GM12873 (cell line): ENCODE results near the gene SNED1.

Source experiments
- TF ChIP-seq, protein P1 (sequence below): IDR thresholded peaks from 2 replicates; pipeline ENCODE4 v1.5.1; 2012; ENCODE audit warnings: low read depth, mild to moderate bottlenecking, moderate library complexity, low read length, control low read depth; ENCODE audit not compliant: insufficient read depth; ENCODE audit errors: missing control alignments

Gene SNED1

DNA sequence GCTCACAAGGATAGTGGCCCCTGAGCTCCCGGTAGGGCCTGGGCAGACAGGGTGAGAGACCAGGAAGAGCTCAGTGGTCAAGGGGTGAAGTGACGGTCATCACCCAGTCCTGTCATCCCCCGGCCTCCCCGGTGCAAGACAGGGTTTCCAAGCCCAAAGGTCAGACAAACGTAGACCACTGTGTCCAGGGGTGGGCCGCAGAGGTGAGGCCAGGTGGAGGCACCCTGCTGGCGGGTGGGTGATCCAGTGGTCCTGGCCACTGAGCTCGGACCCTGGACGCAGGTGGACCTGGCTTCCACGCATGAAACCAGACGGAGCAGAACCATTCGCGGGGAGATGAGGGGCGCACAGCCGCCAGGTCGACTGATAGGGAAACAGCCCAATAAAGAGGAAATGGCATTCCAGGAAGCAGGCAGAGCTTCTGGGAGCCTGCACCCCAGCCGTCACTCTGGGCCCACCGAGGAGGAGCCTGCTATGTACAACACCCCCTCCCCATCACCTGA lies 14.4 kb upstream of the SNED1 start:
- TF ChIP-seq, protein P1, sequence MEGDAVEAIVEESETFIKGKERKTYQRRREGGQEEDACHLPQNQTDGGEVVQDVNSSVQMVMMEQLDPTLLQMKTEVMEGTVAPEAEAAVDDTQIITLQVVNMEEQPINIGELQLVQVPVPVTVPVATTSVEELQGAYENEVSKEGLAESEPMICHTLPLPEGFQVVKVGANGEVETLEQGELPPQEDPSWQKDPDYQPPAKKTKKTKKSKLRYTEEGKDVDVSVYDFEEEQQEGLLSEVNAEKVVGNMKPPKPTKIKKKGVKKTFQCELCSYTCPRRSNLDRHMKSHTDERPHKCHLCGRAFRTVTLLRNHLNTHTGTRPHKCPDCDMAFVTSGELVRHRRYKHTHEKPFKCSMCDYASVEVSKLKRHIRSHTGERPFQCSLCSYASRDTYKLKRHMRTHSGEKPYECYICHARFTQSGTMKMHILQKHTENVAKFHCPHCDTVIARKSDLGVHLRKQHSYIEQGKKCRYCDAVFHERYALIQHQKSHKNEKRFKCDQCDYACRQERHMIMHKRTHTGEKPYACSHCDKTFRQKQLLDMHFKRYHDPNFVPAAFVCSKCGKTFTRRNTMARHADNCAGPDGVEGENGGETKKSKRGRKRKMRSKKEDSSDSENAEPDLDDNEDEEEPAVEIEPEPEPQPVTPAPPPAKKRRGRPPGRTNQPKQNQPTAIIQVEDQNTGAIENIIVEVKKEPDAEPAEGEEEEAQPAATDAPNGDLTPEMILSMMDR: no peak

DNA sequence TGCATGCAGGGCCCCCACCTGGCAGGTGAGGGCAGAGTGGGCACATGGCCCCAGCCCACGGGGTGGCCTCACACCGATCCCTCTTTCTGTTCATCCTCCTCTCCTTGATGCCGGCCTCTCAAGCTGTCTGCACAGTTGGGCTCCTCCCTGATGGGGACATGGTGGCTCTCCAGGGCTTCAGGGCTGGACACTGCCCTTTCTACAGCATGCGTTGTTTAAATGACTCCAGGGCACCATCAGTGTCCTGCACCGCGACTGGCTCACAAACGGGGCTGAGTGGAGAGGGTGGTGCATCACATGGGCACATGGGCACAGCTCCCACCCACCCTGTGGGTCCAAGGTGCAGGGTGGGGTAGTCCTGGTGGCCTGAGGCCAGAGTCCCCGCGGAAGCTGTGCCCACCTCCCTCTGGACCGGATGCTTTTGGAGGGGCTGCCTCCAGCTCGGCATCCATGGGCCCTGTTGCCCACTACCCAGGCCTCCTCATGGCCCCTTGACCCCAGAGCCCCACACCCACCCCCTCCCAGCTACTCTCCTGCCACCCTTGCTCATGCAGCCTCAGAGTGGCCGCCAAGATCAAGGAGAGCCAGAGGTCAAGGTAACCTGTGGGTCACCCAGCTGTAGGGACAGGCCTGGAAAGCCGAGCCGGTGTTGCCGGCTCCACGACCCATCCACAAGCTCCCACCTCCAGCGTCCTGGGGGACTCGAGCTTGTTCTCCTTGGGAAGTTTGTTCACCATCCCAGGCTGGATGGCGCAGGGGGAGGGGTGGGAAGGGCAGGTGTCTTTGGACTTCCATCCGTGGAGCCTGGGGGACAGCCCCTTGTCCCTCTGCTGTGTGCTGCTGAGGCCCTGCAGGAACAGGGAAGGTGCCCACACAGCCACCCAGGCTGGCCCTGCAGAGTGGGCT lies 12.3 kb upstream of the SNED1 start:
- TF ChIP-seq, protein P1: no peak

DNA sequence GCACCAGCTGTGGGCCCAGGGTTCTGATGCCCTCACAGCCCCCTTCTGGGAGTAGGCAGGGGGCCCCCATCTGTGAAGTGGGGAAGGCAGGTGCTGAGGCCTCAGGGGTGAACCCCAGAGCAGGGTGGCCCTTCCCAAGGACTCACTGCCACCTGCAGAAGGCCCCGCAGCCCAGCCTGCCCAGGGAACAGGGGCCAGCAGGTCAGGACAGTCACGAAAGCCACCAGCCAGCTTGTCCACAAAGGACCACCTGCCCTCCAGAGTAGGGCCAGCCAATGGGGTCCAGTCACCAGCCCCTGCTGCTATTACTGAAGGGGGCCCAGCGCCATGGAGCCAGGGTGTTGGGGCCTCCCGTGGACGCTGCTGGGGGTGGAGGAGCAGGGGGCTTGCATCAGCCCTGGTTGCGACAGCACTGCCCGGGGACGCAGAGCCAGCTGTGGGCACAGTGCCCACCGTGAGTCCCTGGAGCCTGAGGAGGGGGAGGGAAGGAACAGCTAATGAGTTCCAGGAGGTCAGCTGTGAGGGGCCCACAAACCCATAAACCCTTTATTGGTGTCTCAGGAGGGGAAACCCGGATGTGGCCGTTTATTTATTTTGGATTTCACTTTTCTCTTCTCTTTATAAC lies 11.5 kb upstream of the SNED1 start:
- TF ChIP-seq, protein P1: no peak

DNA sequence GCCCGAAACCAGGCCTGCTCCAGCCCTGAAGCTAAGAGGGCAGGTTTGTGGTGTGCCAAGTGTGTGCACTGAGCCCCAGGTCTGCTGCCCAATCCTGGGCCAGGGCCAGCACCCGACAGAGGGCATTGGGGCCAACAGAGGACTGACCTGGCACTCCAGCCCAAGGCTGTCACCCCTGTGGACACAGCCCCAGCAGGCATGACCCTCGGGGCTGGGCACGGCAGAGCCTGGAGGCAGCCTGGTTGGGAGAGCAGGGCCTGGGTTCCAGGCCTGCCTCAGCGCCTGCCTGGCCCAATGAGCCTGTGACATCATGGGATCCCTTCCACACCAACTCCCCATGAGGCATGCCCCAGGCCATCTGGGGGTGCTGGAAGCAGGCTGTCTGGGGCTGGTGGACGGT lies 10.8 kb upstream of the SNED1 start:
- TF ChIP-seq, protein P1: no peak

DNA sequence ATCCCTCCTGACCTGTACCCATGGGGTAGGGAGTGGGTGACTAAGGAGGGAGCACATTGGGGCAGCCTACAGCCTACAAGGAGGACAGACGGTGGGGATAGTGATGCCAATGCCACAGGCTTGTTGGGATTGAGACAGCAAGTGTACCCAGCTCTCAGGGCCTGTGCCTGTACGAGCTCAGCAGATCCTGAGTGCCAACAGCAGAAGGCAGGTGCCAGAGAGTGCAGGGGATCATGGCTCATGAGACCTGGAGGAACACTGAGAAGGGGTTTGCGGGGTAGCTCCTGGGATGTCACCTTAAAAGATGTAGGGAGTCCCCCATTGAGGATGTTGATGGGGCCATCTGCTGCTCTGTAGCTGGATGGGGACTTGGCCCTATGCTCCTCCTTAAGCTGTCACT lies 10.3 kb upstream of the SNED1 start:
- TF ChIP-seq, protein P1: no peak

DNA sequence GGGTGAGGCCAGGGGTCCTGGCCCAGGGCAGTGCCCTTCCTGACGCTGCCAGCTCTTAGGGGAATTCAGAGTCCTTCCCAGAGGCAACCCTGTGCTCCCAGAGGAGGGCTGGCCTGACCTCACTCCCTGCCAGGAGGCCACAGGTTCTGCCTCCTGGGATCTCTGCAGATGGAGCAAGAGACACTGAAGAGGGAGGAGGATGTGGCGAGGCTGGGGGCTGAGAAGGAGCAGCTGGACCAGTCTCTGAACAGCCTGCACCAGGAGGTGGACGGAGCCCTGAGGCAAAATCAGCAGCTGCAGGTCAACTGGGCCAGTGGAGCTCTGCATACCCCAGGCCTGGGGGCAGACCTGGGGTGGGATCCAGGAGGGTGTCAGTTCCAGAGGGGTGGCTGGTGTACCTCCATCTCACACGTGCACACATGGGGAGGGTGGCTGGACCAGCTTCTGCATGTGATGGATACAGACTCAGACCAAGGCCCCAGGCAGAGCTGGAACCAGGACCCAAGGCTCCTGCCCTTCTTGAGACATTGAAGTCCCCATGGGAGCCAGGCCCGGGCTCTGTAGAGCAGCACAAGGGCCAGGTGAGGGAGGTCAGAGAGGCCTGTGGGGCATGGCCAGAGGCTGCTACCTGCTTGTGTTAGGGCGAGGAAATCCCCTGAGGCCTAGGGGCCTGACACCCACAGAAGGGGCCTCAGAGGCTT lies 9.7 kb upstream of the SNED1 start:
- TF ChIP-seq, protein P1: no peak
